GM10266 (cell line): ENCODE data around the gene S100A14.

Source experiments
- DNase-seq: peaks from one replicate; pipeline ENCODE4 v3.0.0; 2012; ENCODE audit errors: extremely low spot score
- CTCF ChIP-seq: IDR thresholded peaks from 2 replicates; pipeline ENCODE4 v1.5.1; 2012; ENCODE audit warnings: mild to moderate bottlenecking, low read depth; ENCODE audit not compliant: control insufficient read depth, insufficient read depth; ENCODE audit errors: missing control alignments

The S100A14 gene

DNA sequence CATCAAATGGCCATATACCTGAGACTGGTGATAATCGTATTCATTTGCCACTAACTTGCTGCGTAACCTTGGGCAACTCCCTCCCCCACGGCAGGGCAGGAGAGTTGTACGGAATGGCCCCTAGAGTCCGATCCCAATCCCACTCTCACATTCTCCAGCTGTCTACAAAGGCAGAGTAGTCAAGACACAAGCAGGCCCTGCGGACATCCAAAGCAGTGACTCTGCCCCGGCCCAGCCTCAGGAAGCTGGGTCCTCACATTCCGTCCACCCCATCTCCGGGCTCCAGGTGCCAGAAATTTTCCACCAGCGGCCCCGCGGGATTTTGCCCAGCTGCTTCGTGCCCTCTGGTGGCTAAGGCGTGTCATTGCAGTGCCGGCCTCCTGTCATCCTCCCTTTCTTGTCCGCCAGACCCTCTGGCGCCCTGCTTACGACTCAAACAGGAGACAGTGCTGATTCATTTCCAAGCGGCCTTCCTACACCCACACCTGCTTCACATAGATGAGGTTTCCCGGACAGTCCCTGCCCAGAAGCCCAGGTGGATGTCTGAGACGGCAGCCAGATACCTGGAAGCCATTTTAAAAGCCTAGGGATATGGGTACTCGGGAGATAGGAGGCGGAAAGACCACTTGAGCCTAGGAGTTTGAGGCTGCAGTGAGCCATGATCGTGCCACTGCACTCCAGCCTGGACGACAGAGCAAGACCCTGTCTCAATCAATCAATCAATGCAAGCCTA lies 47.6 kb downstream of the S100A14 start:
- DNase-seq, result peak; percentile 86
- peak; percentile 97 for TF ChIP-seq CTCF

DNA sequence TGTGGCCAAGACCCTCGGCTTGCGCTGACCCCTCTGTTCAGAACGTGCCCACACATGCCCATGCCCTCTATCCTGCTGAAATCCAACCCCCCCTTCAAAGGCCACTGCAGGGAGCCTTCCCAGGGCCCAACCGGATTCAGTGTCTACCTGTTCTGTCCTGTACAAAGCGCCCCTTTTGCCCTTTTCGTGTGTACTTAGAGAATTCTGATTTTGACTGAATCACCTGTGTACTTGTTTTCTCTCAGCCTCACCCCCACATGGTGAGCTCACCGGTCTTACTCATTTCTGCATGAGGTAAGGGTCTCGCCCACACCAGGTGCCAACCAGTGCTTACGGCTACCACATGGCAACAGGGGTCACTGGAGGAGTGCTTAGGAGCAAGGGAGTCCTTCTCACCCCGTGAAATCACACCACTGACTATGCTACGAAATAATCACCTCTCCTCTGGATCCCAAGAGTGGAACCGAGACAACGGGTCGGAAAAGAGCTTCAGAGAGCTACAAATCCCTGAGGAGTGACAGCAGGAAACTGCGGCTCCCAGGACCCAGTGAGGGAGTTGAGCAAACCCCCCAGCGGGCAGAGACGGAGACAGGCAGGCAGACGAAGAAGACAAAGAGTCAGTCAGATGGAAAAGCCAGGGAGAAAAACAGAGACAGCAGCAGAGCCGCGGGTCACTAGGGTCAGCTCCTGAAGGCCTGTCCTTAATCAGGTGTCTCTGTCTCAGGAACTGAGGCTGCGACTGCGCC lies 48.3 kb downstream of the S100A14 start:
- DNase-seq, result no peak

GRCh38 chr1:153566414-153567371 lies 49.4 kb downstream of the S100A14 start:
- no peak for DNase-seq
- TF ChIP-seq CTCF, result no peak

More for the DNA sequence above, 48.3 kb downstream of the S100A14 start:
- no peak for TF ChIP-seq CTCF

DNA sequence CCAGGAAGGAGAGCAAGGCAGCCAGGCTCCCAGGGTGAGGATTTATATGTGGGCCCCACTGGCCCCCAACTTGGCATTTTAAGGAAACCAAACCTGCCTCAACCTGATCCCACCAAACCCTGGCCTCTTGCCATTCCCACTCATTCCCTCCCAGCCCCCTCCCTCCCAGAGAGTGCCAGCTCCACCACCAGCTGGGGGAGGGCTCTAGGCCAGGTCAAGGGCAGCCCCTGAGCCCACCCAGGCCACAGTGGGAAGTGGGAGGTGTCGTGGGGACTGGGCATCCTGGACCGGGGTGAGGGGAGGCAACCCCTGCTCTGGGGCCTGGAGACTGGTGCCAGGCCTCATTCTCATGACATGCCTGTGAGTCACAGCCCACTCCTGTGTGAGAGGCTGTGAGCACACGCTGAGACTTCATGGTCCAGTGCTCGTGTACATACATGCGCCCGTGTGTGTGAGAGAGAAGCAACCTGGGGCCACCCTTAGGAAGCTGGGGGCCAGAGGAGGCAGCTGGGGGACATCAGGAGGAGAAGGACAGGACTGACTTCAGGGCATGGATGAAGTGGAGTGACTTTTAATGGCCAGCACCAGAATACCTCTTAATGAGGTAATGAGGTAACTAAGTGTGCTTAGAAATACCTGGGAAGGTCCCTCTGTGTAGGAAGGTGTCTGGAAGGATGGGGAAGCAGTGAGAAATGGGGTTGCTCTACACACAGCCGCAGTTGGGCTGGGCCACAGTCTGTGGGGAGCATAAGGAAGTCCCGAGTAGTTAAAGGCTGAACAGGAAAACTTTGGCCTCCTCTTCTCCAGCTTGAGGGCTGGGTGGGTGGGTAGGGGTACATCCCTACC lies 50.4 kb downstream of the S100A14 start, which contains the start of gene S100A2:
S100A2 (minus strand) TSS at position 316 of the 846 bp plus-strand sequence. CDS start 1,967 bp downstream, outside the sequence.
- DNase-seq, result peak; percentile 49

More for the DNA sequence above, 50.4 kb downstream of the S100A14 start, which contains the start of gene S100A2:
- TF ChIP-seq CTCF, result no peak
